ENCODE measurements around the gene SMG6. TPM values are rescaled to one million over a fixed set of nuclear protein-coding genes. Genes with fewer than 3 reads are reported as not detected.

The SMG6 gene
- total and polyA plus RNA-seq, 8 donors: 17.0 to 102 (median 24.4) TPM

- H3K4me1 ChIP-seq: peaks cover 19 to 52% (median 31%) of the 10 kb centered on the region in 4 donors
- H3K27ac ChIP-seq: peak overlapping the region; percentile 91 to 98 (median 95)
- H3K9me3 ChIP-seq: no peaks in the 10 kb centered on the region
- TF ChIP-seq POLR2AphosphoS5 (IDR thresholded peaks at IDR 0.05) (no peak), POLR2A (IDR thresholded peaks at IDR 0.05) (no peak), CTCF (IDR thresholded peaks at IDR 0.05) (no peak), EP300 (IDR thresholded peaks at IDR 0.05) (no peak)
- 1 to 3% (median 2%) methylated on average over 12 of the region's 12 CpGs for WGBS, 5 donors
- no peaks in the 10 kb centered on the region for H3K27me3 ChIP-seq
- H3K36me3 ChIP-seq: peaks cover 0 to 28% (median 25%) of the 10 kb centered on the region in 4 donors
- no peak for DNase-seq
- peak overlapping the region; percentile 86 to 88 (median 87) for H3K4me3 ChIP-seq
- intact Hi-C loops (cut with DNase I; ENCODE audit: low total_unique reads): no loop called here
Measured at GRCh38 chr17:2302778-2303203, 794 bp downstream of the SMG6 start.

GRCh38 chr17:2299756-2300155 lies 3.8 kb downstream of the SMG6 start:
- TF ChIP-seq POLR2A (IDR thresholded peaks at IDR 0.05) (no peak), CTCF (IDR thresholded peaks at IDR 0.05) (no peak), POLR2AphosphoS5 (IDR thresholded peaks at IDR 0.05) (no peak), EP300 (IDR thresholded peaks at IDR 0.05) (no peak)
- no peaks in the 10 kb centered on the region for H3K27me3 ChIP-seq
- DNase-seq: no peak
- H3K36me3 ChIP-seq: peaks cover 15 to 57% (median 55%) of the 10 kb centered on the region in 4 donors
- H3K4me3 ChIP-seq: no peak overlapping the region
- peaks cover 19 to 50% (median 37%) of the 10 kb centered on the region in 4 donors for H3K4me1 ChIP-seq
- WGBS, 5 donors: 90 to 93% (median 91%) methylated on average over 22 of the region's 22 CpGs
- intact Hi-C loops (cut with DNase I; ENCODE audit: low total_unique reads): no loop called here
- no peaks in the 10 kb centered on the region for H3K9me3 ChIP-seq
- no peak overlapping the region for H3K27ac ChIP-seq

GRCh38 chr17:2299136-2299535 lies 4.4 kb downstream of the SMG6 start:
- intact Hi-C loops (cut with DNase I; ENCODE audit: low total_unique reads): no loop called here
- Histone ChIP-seq H3K36me3 (peaks cover 20 to 63% (median 61%) of the 10 kb centered on the region in 4 donors), H3K4me3 (no peak overlapping the region), H3K27ac (no peak overlapping the region), H3K9me3 (no peaks in the 10 kb centered on the region), H3K4me1 (peaks cover 19 to 44% (median 31%) of the 10 kb centered on the region in 4 donors), H3K27me3 (no peaks in the 10 kb centered on the region)
- no peak for TF ChIP-seq EP300 (IDR thresholded peaks at IDR 0.05)
- TF ChIP-seq POLR2A (IDR thresholded peaks at IDR 0.05): no peak
- no peak for DNase-seq
- WGBS, 5 donors: 93 to 97% (median 95%) methylated on average over 10 to 12 of the region's 12 CpGs

GRCh38 chr17:2297023-2297422 lies 6.6 kb downstream of the SMG6 start:
- no peak overlapping the region for H3K4me3 ChIP-seq
- peaks cover 28 to 84% (median 82%) of the 10 kb centered on the region in 4 donors for H3K36me3 ChIP-seq
- no peaks in the 10 kb centered on the region for H3K9me3 ChIP-seq
- H3K27me3 ChIP-seq: no peaks in the 10 kb centered on the region
- intact Hi-C loops (cut with DNase I; ENCODE audit: low total_unique reads): no loop called here
- DNase-seq: no peak
- WGBS, 5 donors: 87 to 92% (median 91%) methylated on average over 5 of the region's 5 CpGs
- TF ChIP-seq EP300 (IDR thresholded peaks at IDR 0.05): no peak
- no peak for TF ChIP-seq POLR2A (IDR thresholded peaks at IDR 0.05)
- TF ChIP-seq POLR2AphosphoS5 (IDR thresholded peaks at IDR 0.05): no peak
- no peak for TF ChIP-seq CTCF (IDR thresholded peaks at IDR 0.05)
- peaks cover 6 to 35% (median 22%) of the 10 kb centered on the region in 4 donors for H3K4me1 ChIP-seq
- H3K27ac ChIP-seq: no peak overlapping the region

GRCh38 chr17:2295575-2295974 lies 8.0 kb downstream of the SMG6 start:
- WGBS, 5 donors: 59 to 79% (median 74%) methylated on average over 1 of the region's 1 CpG
- no peak for DNase-seq
- intact Hi-C loops (cut with DNase I; ENCODE audit: low total_unique reads): no loop called here

More at GRCh38 chr17:2295575-2295974, 8.0 kb downstream of the SMG6 start:
- H3K27ac ChIP-seq: no peak overlapping the region
- no peak overlapping the region for H3K4me3 ChIP-seq
- TF ChIP-seq CTCF (IDR thresholded peaks at IDR 0.05) (no peak), POLR2AphosphoS5 (IDR thresholded peaks at IDR 0.05) (no peak), EP300 (IDR thresholded peaks at IDR 0.05) (no peak), POLR2A (IDR thresholded peaks at IDR 0.05) (no peak)
- no peaks in the 10 kb centered on the region for H3K9me3 ChIP-seq
- peaks cover 31 to 98% (median 96%) of the 10 kb centered on the region in 4 donors for H3K36me3 ChIP-seq
- no peaks in the 10 kb centered on the region for H3K27me3 ChIP-seq
- H3K4me1 ChIP-seq: peaks cover 0 to 21% (median 9%) of the 10 kb centered on the region in 4 donors
